Kidney epithelial cell (primary cell): Measurements from ENCODE around the gene SEPTIN7. TPM values are rescaled to one million over a fixed set of nuclear protein-coding genes. Genes with fewer than 3 reads are reported as not detected.

Experiments
- DNase-seq: peaks from one replicate; pipeline ENCODE4 v3.0.0-alpha.2; 2010; ENCODE audit warnings: low read depth
- H3K27me3 ChIP-seq: 2 replicates; pipeline ENCODE4 v1.6.0; 2011; ENCODE audit warnings: low read length; ENCODE audit not compliant: control insufficient read depth, insufficient read depth
- H3K36me3 ChIP-seq: 2 replicates; pipeline ENCODE4 v1.5.1; 2011; ENCODE audit warnings: low read length; ENCODE audit not compliant: control insufficient read depth, insufficient read depth
- H3K4me3 ChIP-seq: 2 replicates; pipeline ENCODE4 v1.5.1; 2011; ENCODE audit warnings: low read depth, mild to moderate bottlenecking, control low read depth, low read length
- CTCF ChIP-seq: IDR thresholded peaks from 2 replicates; pipeline ENCODE4 v1.5.1; 2011; ENCODE audit warnings: mild to moderate bottlenecking, moderate library complexity, low read length, control low read depth, inconsistent platforms; ENCODE audit not compliant: insufficient read depth, poor library complexity, severe bottlenecking
- total RNA-seq: library from RNA; depleted of rRNA; stranded (reverse); fragments of >200 nt; gene quantifications from 2 replicates; pipeline ENCODE4 v1.2.3, GENCODE V29; 2015

SEPTIN7 gene
- total RNA-seq, 1 donor from 2014 or later, result 175 TPM

- H3K27me3 ChIP-seq, result no peaks in the 10 kb centered on the region
- TF ChIP-seq CTCF, result no peak
- DNase-seq, result no peak
- no peak overlapping the region for H3K4me3 ChIP-seq
- no peaks in the 10 kb centered on the region for H3K36me3 ChIP-seq
Observed at GRCh38 chr7:35768346-35768745, 32.5 kb upstream of the SEPTIN7 start.

- Histone ChIP-seq H3K4me3 (no peak overlapping the region), H3K27me3 (no peaks in the 10 kb centered on the region), H3K36me3 (no peaks in the 10 kb centered on the region)
- TF ChIP-seq CTCF, result no peak
- DNase-seq, result no peak
Observed at GRCh38 chr7:35771776-35772175, 29.1 kb upstream of the SEPTIN7 start.

GRCh38 chr7:35773994-35774393 is 26.9 kb upstream of the SEPTIN7 start:
- Histone ChIP-seq H3K27me3 (no peaks in the 10 kb centered on the region), H3K4me3 (no peak overlapping the region), H3K36me3 (no peaks in the 10 kb centered on the region)
- no peak for DNase-seq
- no peak for TF ChIP-seq CTCF

- TF ChIP-seq CTCF, result no peak
- no peaks in the 10 kb centered on the region for H3K36me3 ChIP-seq
- H3K4me3 ChIP-seq, result no peak overlapping the region
- no peaks in the 10 kb centered on the region for H3K27me3 ChIP-seq
- no peak for DNase-seq
Observed at GRCh38 chr7:35776686-35777085, 24.2 kb upstream of the SEPTIN7 start.

- Histone ChIP-seq H3K36me3 (no peaks in the 10 kb centered on the region), H3K4me3 (no peak overlapping the region), H3K27me3 (no peaks in the 10 kb centered on the region)
- DNase-seq, result no peak
- TF ChIP-seq CTCF, result no peak
Observed at GRCh38 chr7:35777121-35777520, 23.7 kb upstream of the SEPTIN7 start.

GRCh38 chr7:35780070-35780469 is 20.8 kb upstream of the SEPTIN7 start:
- Histone ChIP-seq H3K27me3 (no peaks in the 10 kb centered on the region), H3K4me3 (no peak overlapping the region), H3K36me3 (no peaks in the 10 kb centered on the region)
- DNase-seq, result no peak
- TF ChIP-seq CTCF, result no peak
